GM19397 (cell line): ENCODE data around the gene RNU1-2.
"Not testable (repeated sequence)": the region's sequence is repeated elsewhere in the genome, so short reads cannot be mapped to it uniquely, and the experiment has no call there.

Source experiments
- ATAC-seq: cut with Tn5 transposase; IDR thresholded peaks from one replicate; pipeline ENCODE4 v1.9.1; 2021; ENCODE audit warnings: mild to moderate bottlenecking, moderate library complexity; ENCODE audit not compliant: unreplicated experiment

Gene RNU1-2

GRCh38 chr1:16895598-16896315 lies at the start of gene RNU1-2:
Gene RNU1-2 (plus strand): TSS chr1:16895980.
- ATAC-seq: peak; percentile 73

- ATAC-seq: not testable (repeated sequence)
Measured at GRCh38 chr1:16856201-16856600, 39.6 kb upstream of the RNU1-2 start.

GRCh38 chr1:16859167-16860041 lies 36.4 kb upstream of the RNU1-2 start:
- not testable (repeated sequence) for ATAC-seq

- ATAC-seq: not testable (repeated sequence)
Measured at GRCh38 chr1:16860048-16860447, 35.7 kb upstream of the RNU1-2 start.

GRCh38 chr1:16861832-16862245 lies 33.9 kb upstream of the RNU1-2 start:
- not testable (repeated sequence) for ATAC-seq

GRCh38 chr1:16862415-16862814 lies 33.4 kb upstream of the RNU1-2 start:
- ATAC-seq: not testable (repeated sequence)

GRCh38 chr1:16863024-16863423 lies 32.8 kb upstream of the RNU1-2 start:
- ATAC-seq: not testable (repeated sequence)

GRCh38 chr1:16866926-16867707 lies 28.7 kb upstream of the RNU1-2 start:
- not testable (repeated sequence) for ATAC-seq

GRCh38 chr1:16868787-16869186 lies 27.0 kb upstream of the RNU1-2 start:
- not testable (repeated sequence) for ATAC-seq

- ATAC-seq: not testable (repeated sequence)
Measured at GRCh38 chr1:16869996-16870395, 25.8 kb upstream of the RNU1-2 start.

- not testable (repeated sequence) for ATAC-seq
Measured at GRCh38 chr1:16871171-16871570, 24.6 kb upstream of the RNU1-2 start.

- ATAC-seq: not testable (repeated sequence)
Measured at GRCh38 chr1:16872152-16873075, 23.4 kb upstream of the RNU1-2 start.

GRCh38 chr1:16873076-16873879 lies 22.5 kb upstream of the RNU1-2 start:
- not testable (repeated sequence) for ATAC-seq

GRCh38 chr1:16874968-16875765 lies 20.6 kb upstream of the RNU1-2 start:
- not testable (repeated sequence) for ATAC-seq

- not testable (repeated sequence) for ATAC-seq
Measured at GRCh38 chr1:16881742-16882141, 14.0 kb upstream of the RNU1-2 start.

GRCh38 chr1:16882986-16883385 lies 12.8 kb upstream of the RNU1-2 start:
- no peak for ATAC-seq

- ATAC-seq: not testable (repeated sequence)
Measured at GRCh38 chr1:16884487-16884886, 11.3 kb upstream of the RNU1-2 start.
